IPS DF 4.7 (cell line): ENCODE results near the gene PLN.

Experiments used
- DNase-seq: peaks from one replicate; pipeline ENCODE4 v3.0.0-alpha.2; 2013; ENCODE audit warnings: low spot score; ENCODE audit errors: extremely low read depth

Gene PLN

DNA sequence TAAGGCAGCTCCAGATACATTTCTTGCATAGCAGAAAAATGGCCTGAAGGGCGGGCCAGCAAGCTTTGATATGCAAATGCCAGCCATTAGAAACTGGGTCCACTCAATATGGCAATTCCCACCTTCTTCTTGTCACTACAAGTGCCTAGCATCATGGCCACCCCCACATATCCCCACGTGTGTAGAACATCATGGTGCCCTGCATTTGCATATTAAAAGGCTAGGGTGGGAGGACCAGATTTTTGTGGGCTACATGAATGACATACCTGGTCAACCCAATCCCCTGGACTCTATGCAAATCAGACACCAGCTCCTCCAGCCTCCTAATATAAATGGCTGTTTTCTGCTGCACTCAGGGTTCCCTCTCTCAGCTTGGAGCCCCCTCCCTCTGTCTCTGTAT lies 31.7 kb downstream of the PLN start:
- no peak for DNase-seq

DNA sequence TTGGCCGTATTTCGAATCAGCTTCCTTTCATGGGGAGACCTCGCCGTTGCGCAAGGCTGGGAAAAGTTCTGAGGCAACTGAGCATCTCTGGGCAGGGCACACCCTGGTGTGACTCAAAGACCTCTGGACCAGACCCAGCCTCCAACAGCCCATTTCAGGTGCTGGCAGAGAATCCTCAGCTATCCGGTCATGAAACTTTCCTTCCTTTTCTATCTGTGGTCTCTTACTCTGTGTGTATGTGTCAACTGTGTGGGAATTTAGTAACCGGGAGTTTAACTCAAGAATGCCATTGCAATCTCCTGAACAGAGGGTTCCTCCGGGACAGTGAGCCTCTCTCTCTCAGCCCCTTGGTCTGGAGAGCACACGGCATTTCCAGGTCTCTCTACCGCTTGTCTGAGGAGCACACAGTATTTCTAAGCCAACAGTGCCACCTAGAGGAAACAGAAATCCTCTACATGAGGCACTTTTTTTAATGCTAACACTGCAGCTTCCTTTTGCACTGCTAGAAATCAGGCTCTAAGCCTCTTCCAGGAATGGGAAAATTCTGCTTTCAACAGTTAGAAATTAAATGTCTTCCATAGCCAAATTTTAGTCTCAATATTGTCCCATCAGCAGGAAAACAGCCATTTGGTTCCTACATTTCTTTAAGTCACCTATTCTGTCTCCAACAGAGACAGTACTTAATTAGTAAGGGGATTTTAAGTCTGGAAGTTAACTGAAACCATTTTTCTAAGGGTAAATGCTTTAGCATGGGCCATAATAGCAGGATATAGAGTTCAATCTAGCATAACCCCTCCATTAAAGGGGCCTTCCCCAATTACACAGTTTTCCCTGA lies 32.7 kb downstream of the PLN start:
- peak; percentile 66 for DNase-seq

DNA sequence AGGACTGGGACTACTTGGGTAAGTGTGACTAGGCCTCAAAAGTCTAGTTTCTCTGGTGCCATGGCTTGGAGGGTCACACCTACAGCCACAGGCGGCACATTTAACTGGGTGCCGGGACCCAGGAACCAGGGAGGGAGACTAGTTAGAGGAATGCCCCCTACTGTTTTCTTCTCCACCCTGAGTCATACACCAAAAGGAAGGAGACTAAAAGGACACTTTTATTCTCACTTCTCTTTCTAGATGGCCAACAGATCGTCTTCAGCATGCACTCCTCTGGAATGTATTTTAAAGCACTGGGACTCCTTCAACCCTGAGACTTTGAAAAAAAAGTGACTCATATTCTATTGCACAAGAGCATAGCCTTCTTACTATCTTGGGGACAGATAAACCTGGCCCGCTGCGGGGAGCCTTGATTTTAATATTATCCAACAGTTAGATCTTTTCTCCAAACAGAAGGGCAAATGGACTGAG lies 33.4 kb downstream of the PLN start:
- no peak for DNase-seq

DNA sequence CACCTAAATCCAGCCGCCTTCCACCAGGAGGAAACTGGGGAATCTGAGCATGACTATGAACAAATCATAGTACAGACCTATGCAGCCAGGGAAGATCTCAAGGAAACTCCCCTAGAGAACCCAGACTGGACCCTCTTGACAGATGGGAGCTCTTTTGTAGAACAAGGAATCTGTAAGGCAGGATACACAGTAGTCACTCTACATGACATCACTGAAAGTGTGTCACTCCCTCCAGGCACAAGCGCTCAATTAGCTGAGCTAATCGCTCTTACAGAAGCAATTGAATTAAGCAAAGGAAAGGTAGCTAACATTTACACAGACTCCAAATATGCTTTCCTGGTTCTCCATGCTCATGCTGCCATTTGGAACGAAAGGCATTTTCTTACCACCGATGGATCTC lies 36.8 kb downstream of the PLN start:
- DNase-seq = no peak

DNA sequence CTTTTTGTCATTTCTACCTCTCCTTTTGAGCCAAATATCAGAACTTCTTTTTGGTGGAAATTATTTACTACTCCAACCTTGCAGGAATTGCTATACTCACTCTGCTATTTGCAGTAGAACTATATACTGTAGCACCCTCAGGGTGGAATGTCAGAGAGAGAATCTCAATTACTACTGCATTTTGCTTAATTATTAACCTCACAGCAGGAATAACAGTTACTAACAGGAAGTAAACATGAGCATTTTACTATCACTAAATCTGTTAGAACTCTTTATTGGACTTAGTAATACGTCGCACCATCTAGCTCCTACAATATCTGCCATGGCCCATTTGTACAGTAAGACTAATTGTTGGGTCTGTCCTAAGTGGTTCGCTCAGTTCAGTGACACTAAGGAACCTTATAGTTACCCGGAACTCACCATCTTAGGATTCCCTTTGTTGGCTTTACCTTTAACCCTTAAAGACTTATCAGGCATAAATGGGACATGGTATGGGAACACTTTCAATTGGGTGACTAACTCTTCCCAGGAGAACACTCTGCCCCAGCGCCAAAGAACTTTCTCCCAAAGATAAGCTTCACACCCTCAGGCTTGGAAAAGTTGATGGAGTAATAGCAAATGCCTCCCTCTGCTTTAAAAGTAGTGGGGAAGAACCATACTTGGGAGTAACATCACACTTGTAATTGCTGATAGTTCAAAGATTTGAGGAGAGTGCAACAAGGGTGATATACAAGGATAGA lies 38.8 kb downstream of the PLN start:
- no peak for DNase-seq

DNA sequence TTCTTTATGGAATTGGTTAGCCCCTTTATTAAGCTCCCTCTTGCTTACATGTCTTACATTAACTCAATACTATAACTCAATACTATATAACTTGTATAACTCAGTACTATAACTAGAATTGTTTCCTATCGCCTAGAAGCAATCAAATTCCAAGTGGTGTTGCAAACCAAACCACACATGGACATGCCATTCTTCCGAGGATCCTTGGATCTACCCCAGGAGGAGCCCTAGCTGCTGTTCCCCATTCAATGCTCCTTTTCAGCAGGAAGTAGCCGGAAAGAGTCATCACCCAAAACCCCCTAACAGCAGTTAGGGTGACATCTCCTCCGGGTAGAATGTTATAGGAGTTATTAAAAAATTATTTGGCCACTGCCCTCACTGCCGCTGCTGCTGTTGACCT lies 40.5 kb downstream of the PLN start:
- no peak for DNase-seq

DNA sequence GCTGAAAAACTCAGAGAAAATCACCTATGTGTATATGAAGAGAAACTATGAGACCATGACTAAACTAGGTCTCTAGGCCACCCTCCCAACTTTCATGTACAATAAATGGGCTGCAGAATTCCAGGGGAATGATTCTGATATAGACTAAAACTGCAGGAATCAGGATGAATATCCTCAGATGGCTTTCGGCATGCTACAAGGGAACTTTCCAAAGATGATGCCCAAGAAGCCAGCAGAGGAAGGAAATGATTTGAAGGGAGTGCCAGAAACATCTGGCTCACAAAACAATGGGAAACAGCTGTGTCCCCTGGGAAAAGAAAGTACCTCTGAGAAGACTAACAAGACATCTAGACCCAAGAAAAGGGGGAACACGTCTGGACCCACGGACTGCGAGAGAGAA lies 41.1 kb downstream of the PLN start:
- no peak for DNase-seq

DNA sequence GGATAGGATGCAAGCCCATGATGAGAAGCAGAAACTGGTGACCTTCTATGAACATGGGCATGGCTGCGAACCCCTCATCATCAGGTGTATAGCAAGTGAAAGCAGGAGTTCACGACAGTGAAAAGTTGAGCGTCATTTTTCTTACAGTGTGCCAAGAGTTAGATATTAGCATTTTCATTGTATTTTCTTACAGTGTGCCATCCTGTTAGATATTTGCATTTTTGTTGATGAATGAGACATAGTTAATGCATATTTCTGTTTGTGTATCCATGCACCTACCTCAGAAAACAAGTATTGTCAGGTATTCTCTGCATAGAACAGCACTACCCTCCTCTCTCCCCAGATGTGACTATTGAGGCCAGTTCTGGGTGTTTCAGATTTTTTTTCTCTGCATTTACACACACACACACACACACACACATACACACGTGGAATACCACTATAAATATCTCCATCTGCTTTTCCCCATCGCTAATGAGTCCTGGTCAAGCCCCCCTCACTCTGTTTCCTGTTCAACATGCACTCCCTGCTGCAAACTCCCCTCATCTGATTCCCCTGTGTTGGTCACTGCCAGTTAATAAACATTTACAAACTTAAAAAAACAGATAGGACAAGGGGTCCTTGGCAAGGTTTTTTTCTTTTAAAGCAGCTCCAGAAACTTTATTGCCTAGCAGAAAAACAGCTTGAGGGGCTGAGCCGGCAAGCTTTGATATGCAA lies 41.7 kb downstream of the PLN start:
- DNase-seq = no peak

DNA sequence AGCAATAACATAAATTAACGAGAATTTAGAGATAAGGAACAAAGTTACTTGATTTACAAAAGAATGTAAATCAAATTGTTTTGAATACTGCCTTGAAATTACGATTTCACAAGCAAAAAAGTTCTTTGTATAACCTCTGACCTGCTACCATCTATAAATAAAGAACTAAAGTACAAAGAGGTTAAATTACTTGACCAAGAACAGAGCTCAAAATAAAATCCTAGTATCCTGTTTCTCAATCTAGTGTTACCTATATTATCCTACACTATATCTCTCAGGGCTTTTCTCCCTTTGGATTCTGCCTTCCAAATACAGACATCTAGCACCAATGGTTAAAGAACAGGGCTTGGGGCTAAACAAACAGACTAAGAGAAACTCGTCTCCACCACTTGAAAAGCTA lies 43.8 kb downstream of the PLN start:
- DNase-seq = no peak

DNA sequence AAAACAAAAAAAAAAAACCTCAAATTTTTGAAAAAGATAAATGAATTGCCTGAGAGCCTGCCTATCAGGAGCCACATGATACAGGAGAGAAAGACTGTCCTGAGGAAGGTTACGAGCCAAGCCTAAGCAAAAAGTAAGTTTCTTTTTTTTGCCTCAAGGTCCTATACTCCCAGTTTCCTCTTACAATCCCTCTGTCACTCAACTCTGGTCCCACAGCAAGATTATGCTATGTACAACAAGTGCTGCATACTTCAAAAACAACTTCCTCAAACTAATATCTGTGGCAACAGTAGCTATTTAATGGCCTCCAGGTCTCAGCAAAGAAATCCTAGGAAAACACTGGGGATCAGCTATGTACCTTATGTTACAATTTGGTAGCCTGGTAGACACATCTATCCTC lies 46.8 kb downstream of the PLN start:
- DNase-seq = no peak

DNA sequence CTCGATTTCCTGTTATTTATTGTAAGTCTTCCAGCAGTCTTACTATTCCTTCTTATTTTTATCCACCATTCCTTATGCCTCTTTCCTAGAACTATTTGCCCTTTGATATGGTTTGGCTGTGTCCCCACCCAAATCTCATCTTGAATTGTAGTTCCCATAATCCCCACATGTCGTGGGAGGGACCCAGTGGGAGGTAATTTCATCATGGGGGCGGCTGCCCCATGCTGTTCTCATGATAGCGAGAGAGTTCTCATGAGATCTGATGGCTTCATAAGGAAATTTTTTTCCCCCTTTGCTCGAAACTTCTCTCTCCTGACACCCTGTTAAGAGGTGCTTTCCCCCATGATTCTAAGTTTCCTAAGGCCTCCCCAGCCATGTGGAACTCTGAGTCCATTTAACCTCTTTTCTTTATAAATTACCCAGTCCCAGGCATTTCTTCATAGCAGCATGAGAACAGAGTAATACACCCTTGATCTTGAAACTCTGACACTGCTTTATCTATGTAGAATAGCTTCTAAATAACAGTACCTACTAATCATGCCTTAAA lies 48.8 kb downstream of the PLN start:
- no peak for DNase-seq

DNA sequence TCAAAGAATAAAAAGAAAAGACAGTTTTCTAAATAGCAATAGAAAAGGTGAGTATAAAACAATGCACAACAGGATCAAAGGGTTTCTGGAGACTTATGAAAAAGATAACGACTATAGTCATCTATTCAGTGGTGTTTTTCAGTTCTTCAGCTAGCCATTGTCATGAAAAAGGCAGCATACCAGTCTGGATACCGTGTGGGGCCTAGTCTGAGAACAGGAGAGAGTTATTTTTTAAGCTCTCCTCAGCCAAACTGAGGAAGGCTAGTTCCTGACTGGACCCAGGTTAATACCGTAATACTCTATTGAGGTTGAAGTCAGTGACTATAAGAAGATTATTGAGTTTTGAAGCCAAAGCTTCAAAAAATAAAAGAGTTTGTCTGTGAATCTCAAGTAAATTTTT lies 49.5 kb downstream of the PLN start:
- DNase-seq = no peak

DNA sequence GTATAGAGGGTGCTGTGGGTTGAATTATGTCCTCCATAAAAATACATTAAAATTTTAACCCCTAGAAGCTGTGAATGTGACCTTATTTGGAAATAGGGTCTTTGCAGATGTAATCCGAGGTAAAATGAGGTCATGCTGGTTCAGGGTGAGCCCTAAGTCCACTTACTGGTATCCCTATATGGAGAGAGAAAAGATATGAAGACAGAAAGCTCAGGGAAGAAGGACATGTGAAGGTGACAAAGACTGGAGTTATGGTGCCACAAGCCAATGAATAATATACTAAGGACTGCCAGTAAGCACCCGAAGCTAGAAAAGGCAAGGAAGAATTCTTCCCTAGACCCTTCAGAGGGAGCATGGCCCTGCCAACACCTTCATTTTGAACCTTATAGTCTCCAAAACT lies 50.2 kb downstream of the PLN start:
- DNase-seq = no peak

DNA sequence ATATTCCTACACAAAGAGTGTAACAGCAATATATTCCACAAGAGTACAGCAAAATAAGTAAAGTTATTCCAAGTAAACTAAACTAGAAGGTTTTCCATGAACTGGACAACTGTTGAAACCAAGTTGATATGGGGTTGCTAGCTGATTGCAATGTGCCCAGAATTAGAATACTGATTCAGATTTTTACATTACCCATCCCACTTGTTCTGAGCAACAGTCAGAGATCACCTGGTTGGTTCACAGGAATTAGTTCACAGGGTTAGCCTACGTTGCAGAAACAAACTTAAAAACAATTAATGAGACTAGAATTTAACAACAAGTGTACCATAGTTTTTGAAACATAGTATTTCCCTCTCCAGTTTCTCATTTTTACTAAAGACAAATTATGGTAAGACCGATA lies 54.2 kb downstream of the PLN start:
- DNase-seq = no peak

DNA sequence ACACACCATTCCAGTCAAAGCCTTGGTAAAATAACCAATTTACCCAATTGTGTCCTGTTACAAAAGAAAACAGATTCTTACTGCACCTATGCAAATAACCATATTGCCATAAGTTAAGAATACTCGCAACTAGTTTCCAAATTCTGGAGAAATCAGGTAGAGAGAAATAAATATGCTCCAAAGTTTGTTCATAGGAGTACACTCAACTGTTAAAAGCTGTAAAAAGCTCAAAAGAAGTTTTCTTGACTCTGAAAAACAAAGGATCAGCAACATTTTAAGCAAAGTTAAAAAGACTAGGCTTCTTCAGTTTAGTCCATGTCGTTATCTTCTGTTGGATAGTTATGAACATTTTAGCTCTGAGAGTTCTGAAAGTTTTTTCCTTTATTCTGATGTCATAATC lies 55.3 kb downstream of the PLN start:
- DNase-seq = no peak

DNA sequence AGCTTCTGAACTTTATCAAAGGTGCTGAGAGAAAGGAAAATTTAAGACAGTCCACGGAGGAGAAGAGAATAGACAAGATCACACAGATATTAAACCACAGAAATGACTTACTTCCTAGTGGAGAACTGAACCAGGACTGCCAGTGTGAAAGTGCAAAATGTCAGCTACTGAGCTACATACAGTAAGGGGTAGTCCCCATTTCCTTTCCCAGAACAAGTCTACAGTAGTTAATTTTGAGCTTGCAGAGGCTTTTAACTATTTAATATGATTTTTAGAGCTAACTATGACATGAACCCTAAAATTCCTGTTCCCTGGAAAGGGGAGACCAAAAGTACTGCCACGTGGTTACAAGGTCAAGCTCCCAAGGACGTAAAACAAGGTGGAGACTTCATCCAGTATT lies 58.2 kb downstream of the PLN start:
- no peak for DNase-seq

DNA sequence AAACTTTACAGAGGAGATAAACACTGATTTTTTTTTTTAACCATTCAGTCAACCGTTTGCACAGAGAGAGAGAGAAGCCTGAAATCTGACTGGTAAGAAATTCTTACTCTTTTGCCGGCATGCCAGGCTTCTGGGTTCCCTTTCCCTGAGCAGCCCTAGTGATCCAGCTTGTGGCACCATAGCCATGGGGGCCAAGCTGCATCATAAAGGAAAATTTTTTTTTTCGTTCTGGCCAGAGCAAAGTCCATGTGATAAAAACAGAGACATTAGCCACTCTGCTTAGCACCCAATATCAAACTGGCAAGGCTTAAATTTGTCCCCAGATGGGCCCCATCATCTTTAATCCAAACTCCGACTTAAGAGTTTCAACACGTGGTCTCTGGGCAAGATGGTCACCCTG lies 58.8 kb downstream of the PLN start:
- no peak for DNase-seq
